Measurements from ENCODE around the gene SGMS1. TPM values are rescaled to one million over a fixed set of nuclear protein-coding genes. Genes with fewer than 3 reads are reported as not detected.

The SGMS1 gene
- total RNA-seq, 1 experiment from 2014 or later, result 20.4 TPM

DNA sequence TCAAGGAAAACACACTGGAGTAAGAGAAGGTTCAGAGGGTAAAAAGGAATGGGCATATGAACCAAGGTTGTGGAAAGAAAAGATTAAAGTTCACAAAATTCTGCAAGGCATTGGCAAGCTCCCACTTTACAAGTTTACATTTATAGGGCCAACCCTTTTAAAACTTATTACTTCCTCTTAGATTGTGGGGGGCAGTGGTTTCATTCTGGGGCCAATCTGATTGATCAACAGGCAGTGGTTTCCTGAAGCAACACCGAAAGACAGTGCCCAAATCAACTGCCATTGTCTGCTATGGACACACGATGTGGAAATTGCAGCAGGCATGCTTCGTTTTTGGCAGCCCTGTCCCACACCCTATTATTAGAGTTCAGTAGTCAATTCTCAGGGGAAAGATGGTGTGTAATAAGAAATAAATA is 154.0 kb downstream of the SGMS1 start:
- no peak overlapping the region for H3K27ac ChIP-seq (ENCODE audit: insufficient read length, low read depth, low read length)
- no peaks in the 10 kb centered on the region for H3K79me2 ChIP-seq (ENCODE audit: insufficient read depth, low read length)
- TF ChIP-seq CTCF (conservative IDR thresholded peaks at IDR 0.05), result no peak
- H3K4ac ChIP-seq (ENCODE audit: low read depth, low read length), result no peak overlapping the region
- Mint-ChIP-seq H3K4me1 (peaks cover 43 to 47% of the 10 kb centered on the region in 2 experiments), H3K9me3 (no peaks in the 10 kb centered on the region), H3K27me3 (ENCODE audit: low read depth) (no peaks in the 10 kb centered on the region), H3K27ac (no peak overlapping the region; a peak in 2 of 7 replicates), H3K4me3 (no peak overlapping the region), H3K36me3 (ENCODE audit: insufficient read depth in 1 of 3, low read depth in 3 of 3) (no peaks in the 10 kb centered on the region)
- no peaks in the 10 kb centered on the region for H3K23me2 ChIP-seq (ENCODE audit: insufficient read length, low read depth, low read length, poor library complexity, severe bottlenecking)
- H2BK20ac ChIP-seq (ENCODE audit: low read depth, low read length, poor library complexity, severe bottlenecking), result no peak overlapping the region
- no peak overlapping the region for H3K14ac ChIP-seq (ENCODE audit: insufficient read depth, low read length)
- WGBS (ENCODE audit: extremely low coverage, insufficient read length, low lambda C conversion rate), result no CpG with 5 or more reads among the region's 3 CpGs
- H3K79me1 ChIP-seq (ENCODE audit: insufficient read depth, low read depth, low read length, poor library complexity, severe bottlenecking), result no peaks in the 10 kb centered on the region
- H2AFZ ChIP-seq (ENCODE audit: low read length), result no peak overlapping the region
- H3K27me3 ChIP-seq (ENCODE audit: insufficient read depth, low read length), result no peaks in the 10 kb centered on the region
- DNase-seq, result no peak
- no peak overlapping the region for H3K4me2 ChIP-seq (ENCODE audit: insufficient read depth, insufficient read length, low read length)
- H4K5ac ChIP-seq (ENCODE audit: insufficient read length, low read depth, low read length), result no peak overlapping the region
- no peak overlapping the region for H4K8ac ChIP-seq (replicated peaks; ENCODE audit: insufficient read length, low read depth, low read length)
- H4K20me1 ChIP-seq (ENCODE audit: control insufficient read depth, insufficient read depth, insufficient read length), result no peaks in the 10 kb centered on the region
- no peak overlapping the region for H2BK12ac ChIP-seq (ENCODE audit: insufficient read length, low read depth, low read length)
- H2BK5ac ChIP-seq (ENCODE audit: insufficient read length, low read length), result no peak overlapping the region
- H3K56ac ChIP-seq (ENCODE audit: insufficient read length, low read depth, low read length), result no peak overlapping the region
- no peak overlapping the region for H2BK15ac ChIP-seq (ENCODE audit: low read depth, low read length)
- H3K9ac ChIP-seq (ENCODE audit: extremely low read depth, insufficient read length, low read length), result no peak overlapping the region
- no peaks in the 10 kb centered on the region for H3K9me3 ChIP-seq (ENCODE audit: control insufficient read depth, low read depth, low read length)
- H3K4me1 ChIP-seq (ENCODE audit: insufficient read depth, low read length), result peaks cover 3% of the 10 kb centered on the region; the same call in 1 of the 2 replicates
- H2AK5ac ChIP-seq (ENCODE audit: insufficient read length, low read length), result no peak overlapping the region
- no peak overlapping the region for H4K91ac ChIP-seq (ENCODE audit: insufficient read length, low read depth, low read length)
- H2BK120ac ChIP-seq (ENCODE audit: low read depth, low read length, poor library complexity, severe bottlenecking), result no peak overlapping the region
- no peak overlapping the region for H3K18ac ChIP-seq (ENCODE audit: insufficient read length, low read depth, low read length)
- no peak overlapping the region for H3T11ph ChIP-seq (ENCODE audit: low read length)
- H3K23ac ChIP-seq (ENCODE audit: insufficient read length, low read depth, low read length), result no peak overlapping the region
